ENCODE measurements around the gene MPRIP.

MPRIP gene

DNA sequence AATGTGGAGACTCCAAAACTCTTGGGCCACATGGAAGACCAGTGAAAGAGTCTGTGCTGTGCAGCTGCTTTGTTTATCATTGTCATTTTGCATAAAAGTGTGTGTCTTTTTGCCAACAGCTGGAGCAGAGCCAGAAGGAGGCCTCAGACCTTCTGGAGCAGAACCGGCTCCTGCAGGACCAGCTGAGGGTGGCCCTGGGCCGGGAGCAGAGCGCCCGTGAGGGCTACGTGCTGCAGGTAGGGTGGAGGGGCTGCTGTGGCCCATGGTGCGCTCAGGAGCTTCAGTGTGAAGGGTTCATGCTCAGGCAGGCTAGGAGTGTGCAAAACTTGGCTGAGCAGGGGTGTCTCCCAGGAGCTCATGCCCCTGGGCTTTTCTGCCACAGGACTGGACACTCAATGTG, 118.9 kb downstream of the MPRIP start:
- TF ChIP-seq, protein P1, sequence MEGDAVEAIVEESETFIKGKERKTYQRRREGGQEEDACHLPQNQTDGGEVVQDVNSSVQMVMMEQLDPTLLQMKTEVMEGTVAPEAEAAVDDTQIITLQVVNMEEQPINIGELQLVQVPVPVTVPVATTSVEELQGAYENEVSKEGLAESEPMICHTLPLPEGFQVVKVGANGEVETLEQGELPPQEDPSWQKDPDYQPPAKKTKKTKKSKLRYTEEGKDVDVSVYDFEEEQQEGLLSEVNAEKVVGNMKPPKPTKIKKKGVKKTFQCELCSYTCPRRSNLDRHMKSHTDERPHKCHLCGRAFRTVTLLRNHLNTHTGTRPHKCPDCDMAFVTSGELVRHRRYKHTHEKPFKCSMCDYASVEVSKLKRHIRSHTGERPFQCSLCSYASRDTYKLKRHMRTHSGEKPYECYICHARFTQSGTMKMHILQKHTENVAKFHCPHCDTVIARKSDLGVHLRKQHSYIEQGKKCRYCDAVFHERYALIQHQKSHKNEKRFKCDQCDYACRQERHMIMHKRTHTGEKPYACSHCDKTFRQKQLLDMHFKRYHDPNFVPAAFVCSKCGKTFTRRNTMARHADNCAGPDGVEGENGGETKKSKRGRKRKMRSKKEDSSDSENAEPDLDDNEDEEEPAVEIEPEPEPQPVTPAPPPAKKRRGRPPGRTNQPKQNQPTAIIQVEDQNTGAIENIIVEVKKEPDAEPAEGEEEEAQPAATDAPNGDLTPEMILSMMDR (IDR thresholded peaks at IDR 0.05; ENCODE audit: borderline replicate concordance, insufficient read depth, low read depth, low read length): no peak
- no peak overlapping the region for H3K4me3 ChIP-seq (ENCODE audit: low read depth, low read length)

DNA sequence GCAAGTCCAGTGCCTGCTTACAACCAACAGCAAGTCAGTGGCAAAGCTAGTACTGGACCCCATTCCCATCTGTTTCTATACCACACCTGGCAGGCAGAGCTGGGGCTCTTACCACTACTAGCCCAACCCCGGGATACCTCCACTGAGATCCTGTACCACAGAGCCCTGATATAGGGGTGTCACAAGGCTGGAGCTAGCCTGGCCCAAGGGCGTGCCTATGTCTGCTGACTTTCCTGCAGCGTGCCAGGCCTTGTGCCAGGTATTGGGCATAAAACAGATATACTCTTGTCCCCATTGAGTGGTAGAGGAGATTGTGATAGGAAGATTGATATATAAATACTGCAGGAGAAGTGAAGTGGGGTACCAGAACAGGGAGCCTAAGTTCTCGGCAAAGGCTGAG, 119.5 kb downstream of the MPRIP start:
- TF ChIP-seq, protein P1 (IDR thresholded peaks at IDR 0.05; ENCODE audit: borderline replicate concordance, insufficient read depth, low read depth, low read length): no peak
- H3K4me3 ChIP-seq (ENCODE audit: low read depth, low read length): no peak overlapping the region

DNA sequence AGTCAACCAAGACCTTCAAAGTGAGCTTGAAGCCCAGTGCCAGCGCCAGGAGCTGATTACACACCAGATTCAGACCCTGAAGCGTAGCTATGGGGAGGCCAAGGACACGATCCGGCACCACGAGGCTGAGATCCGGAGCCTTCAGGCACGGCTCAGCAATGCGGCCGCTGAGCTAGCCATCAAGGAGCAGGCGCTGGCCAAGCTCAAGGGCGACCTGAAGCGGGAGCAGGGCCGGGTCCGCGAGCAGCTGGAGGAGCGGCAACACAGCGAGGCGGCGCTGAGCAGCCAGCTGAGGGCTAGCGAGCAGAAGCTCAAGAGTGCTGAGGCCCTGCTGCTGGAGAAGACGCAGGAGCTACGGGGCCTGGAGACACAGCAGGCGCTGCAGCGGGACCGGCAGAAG, 121.9 kb downstream of the MPRIP start:
- no peak overlapping the region for H3K4me3 ChIP-seq (ENCODE audit: low read depth, low read length)
- TF ChIP-seq, protein P1 (IDR thresholded peaks at IDR 0.05; ENCODE audit: borderline replicate concordance, insufficient read depth, low read depth, low read length): no peak

DNA sequence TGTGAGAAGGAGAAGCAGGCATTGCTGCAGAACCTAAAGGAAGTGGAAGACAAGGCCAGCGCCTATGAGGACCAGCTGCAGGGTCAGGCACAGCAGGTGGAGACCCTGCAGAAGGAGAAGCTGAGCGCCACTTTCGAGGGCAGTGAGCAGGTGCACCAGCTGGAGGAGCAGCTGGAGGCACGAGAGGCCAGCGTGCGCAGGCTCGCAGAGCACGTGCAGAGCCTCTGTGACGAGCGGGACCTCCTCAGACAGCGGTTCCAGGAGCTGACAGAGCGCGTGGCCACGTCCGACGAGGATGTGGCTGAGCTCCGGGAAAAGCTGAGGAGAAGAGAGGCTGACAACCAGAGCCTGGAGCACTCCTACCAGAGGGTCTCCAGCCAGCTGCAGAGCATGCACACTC, 122.4 kb downstream of the MPRIP start:
- TF ChIP-seq, protein P1 (IDR thresholded peaks at IDR 0.05; ENCODE audit: borderline replicate concordance, insufficient read depth, low read depth, low read length): no peak
- H3K4me3 ChIP-seq (ENCODE audit: low read depth, low read length): no peak overlapping the region

DNA sequence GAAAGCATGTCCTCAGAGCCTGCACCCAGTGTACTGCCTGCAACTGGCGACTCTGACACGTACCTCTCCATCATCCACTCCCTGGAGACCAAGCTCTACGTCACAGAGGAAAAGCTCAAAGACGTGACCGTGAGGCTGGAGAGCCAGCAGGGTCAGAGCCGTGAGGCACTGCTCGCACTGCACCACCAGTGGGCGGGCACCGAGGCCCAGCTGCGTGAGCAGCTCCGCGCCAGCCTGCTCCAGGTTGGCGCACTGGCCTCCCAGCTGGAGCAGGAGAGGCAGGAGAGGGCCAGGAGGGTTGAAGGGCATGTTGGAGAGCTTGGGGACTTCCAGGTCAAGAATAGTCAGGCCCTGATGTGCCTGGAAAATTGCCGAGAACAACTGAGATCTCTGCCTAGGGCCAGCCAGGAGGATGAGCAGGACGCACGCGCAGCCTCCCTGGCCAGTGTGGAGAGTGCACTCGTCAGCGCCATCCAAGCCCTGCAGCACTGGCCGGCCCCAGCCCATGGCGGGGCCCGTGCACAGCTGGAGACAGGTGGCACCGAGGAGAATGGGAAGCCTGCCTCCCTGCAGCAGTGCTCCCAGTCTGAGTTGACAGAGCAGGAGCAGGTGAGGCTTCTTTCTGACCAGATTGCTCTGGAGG, 123.5 kb downstream of the MPRIP start:
- no peak overlapping the region for H3K4me3 ChIP-seq (ENCODE audit: low read depth, low read length)
- TF ChIP-seq, protein P1 (IDR thresholded peaks at IDR 0.05; ENCODE audit: borderline replicate concordance, insufficient read depth, low read depth, low read length): no peak

DNA sequence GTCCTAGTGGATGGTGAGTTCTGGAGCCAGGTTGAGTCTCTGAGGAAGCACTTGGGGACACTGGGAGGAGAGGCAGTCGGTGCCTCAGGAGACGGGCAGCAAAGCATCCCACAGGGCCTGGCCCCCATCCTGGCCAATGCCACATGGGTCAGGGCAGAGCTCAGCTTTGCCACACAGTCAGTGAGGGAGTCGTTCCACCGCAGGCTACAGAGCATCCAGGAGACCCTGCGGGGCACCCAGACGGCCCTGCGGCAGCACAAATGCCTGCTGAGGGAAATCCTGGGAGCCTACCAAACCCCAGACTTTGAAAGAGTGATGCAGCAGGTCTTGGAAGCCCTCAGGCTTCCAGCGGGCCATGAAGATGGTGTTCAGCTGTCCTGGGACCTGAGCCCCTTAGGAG, 124.2 kb downstream of the MPRIP start:
- TF ChIP-seq, protein P1 (IDR thresholded peaks at IDR 0.05; ENCODE audit: borderline replicate concordance, insufficient read depth, low read depth, low read length): no peak
- no peak overlapping the region for H3K4me3 ChIP-seq (ENCODE audit: low read depth, low read length)

DNA sequence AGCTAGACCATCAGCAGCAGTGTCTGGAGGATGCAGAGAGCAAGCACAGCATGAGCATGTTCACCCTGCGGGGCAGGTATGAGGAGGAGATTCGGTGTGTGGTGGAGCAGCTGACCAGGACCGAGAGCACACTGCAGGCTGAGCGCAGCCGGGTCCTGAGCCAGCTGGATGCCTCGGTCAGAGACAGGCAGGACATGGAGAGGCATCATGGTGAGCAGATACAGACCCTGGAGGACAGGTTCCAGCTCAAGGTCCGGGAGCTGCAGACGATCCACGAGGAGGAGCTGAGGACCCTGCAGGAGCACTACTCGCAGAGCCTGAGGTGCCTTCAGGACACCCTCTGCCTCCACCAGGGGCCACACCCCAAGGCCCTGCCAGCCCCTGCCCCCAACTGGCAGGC, 125.1 kb downstream of the MPRIP start:
- TF ChIP-seq, protein P1 (IDR thresholded peaks at IDR 0.05; ENCODE audit: borderline replicate concordance, insufficient read depth, low read depth, low read length): no peak

More for the DNA sequence above, 125.1 kb downstream of the MPRIP start:
- H3K4me3 ChIP-seq (ENCODE audit: low read depth, low read length): no peak overlapping the region
